Keratinocyte (primary cell): Measurements from ENCODE around the gene ELP5. TPM values are rescaled to one million over a fixed set of nuclear protein-coding genes. Genes with fewer than 3 reads are reported as not detected.

Experiments
- DNase-seq: peaks from one replicate; pipeline ENCODE4 v3.0.0-alpha.2; 2011; ENCODE audit warnings: low read depth, missing footprints, low spot score
- FAIRE-seq: peaks from 2 replicates; lab custom pipeline; 2011; peaks lifted over from hg19 to GRCh38; lab: Jason Lieb, UNC
- H2AFZ ChIP-seq: 2 replicates; pipeline ENCODE4 v1.6.0; 2012; ENCODE audit warnings: low read length, control low read depth, inconsistent platforms; ENCODE audit not compliant: control insufficient read depth
- H3K27ac ChIP-seq: 2 replicates; pipeline ENCODE4 v1.5.1; 2011; ENCODE audit warnings: low read length; ENCODE audit not compliant: control insufficient read depth, insufficient read depth
- H3K27me3 ChIP-seq: 3 replicates; pipeline ENCODE4 v1.6.0; 2011; ENCODE audit warnings: low read length; ENCODE audit not compliant: control insufficient read depth, insufficient read depth; ENCODE audit errors: extremely low read depth
- H3K36me3 ChIP-seq, 2 experiments: 2 replicates in 1 of 2; 3 replicates in 1 of 2; pipeline ENCODE4 v1.5.1; 2011; ENCODE audit warnings: low read length in 2 of 2, mild to moderate bottlenecking in 1 of 2; ENCODE audit not compliant: control insufficient read depth in 2 of 2, insufficient read depth in 2 of 2; ENCODE audit errors: extremely low read depth in 1 of 2
- H3K4me1 ChIP-seq: 3 replicates; pipeline ENCODE4 v1.5.1; 2011; ENCODE audit warnings: low read length; ENCODE audit not compliant: control insufficient read depth, insufficient read depth; ENCODE audit errors: extremely low read depth
- H3K4me2 ChIP-seq: 3 replicates; pipeline ENCODE4 v1.6.0; 2011; ENCODE audit warnings: low read depth, low read length; ENCODE audit not compliant: control insufficient read depth, insufficient read depth; ENCODE audit errors: extremely low read depth
- H3K4me3 ChIP-seq, 3 experiments: fragments of 200-600 bp in 1 of 3; sonication (generic) in 1 of 3; 2 replicates in 2 of 3; 3 replicates in 1 of 3; pipeline ENCODE4 v1.5.1; 2011 to 2016; ENCODE audit warnings: low read length in 3 of 3, mild to moderate bottlenecking in 3 of 3, control low read depth in 2 of 3, inconsistent platforms in 1 of 3, low read depth in 1 of 3, mixed read lengths in 1 of 3, mixed run types in 1 of 3, moderate library complexity in 1 of 3; ENCODE audit not compliant: control insufficient read depth in 2 of 3, insufficient read depth in 2 of 3; ENCODE audit errors: extremely low read depth in 1 of 3
- H3K79me2 ChIP-seq: 2 replicates; pipeline ENCODE4 v1.6.0; 2012; ENCODE audit warnings: low read length; ENCODE audit not compliant: control insufficient read depth, insufficient read depth
- H3K9ac ChIP-seq: 3 replicates; pipeline ENCODE4 v1.6.0; 2011; ENCODE audit warnings: low read length; ENCODE audit not compliant: control insufficient read depth, insufficient read depth; ENCODE audit errors: extremely low read depth
- H3K9me1 ChIP-seq: 3 replicates; pipeline ENCODE4 v1.6.0; 2011; ENCODE audit warnings: low read length; ENCODE audit not compliant: control insufficient read depth, insufficient read depth; ENCODE audit errors: extremely low read depth
- H3K9me3 ChIP-seq: 2 replicates; pipeline ENCODE4 v1.5.1; 2012; ENCODE audit warnings: low read depth, low read length; ENCODE audit not compliant: control insufficient read depth
- H4K20me1 ChIP-seq: 3 replicates; pipeline ENCODE4 v1.6.0; 2011; ENCODE audit warnings: low read length; ENCODE audit not compliant: control insufficient read depth, insufficient read depth; ENCODE audit errors: extremely low read depth
- EZH2 ChIP-seq: IDR thresholded peaks from one replicate; pipeline ENCODE4 v1.6.1; 2012; ENCODE audit warnings: inconsistent platforms, mild to moderate bottlenecking, low read length, moderate library complexity
- dilution Hi-C: fragments of 300-500 bp; cut with MboI; formaldehyde crosslinking; loops from one replicate; pipeline ENCODE4 v1.7.0; 2020; ENCODE audit warnings: low sequenced_read_pairs; ENCODE audit not compliant: extremely low pct_ligation_motif_present
- polyA plus RNA-seq, 5 experiments: library from polyadenylated mRNA; depleted of rRNA in 3 of 5; stranded (reverse) in 3 of 5; stranded (forward) in 1 of 5; unstranded in 1 of 5; fragments of >200 nt; gene quantifications; 1 replicate in 1 of 5; 2 replicates in 3 of 5; 3 replicates in 1 of 5; pipeline versions ENCODE4 v1.2.1 to v1.2.3, GENCODE V29; 2011 to 2012; ENCODE audit warnings: missing spikeins in 2 of 5, low read depth in 1 of 5, low replicate concordance in 1 of 5
- TF ChIP-seq, protein P1 (sequence below), 3 experiments: IDR thresholded peaks in 1 of 3; conservative IDR thresholded peaks in 1 of 3; optimal IDR thresholded peaks in 1 of 3; 2 replicates in 2 of 3; 3 replicates in 1 of 3; pipeline versions ENCODE3 to v1.5.1; 2011; ENCODE audit warnings: low read length in 3 of 3, mild to moderate bottlenecking in 3 of 3, moderate library complexity in 2 of 3, control low read depth in 1 of 3, inconsistent platforms in 1 of 3; ENCODE audit not compliant: insufficient read depth in 2 of 3; ENCODE audit errors: extremely low read depth in 1 of 3

The ELP5 gene
- polyA plus RNA-seq, 1 donor (not counting 4 experiments of a cell fraction or from before 2014, with no cell fraction given): 19.4 TPM

GRCh38 chr17:7211491-7212273 lies 40.3 kb upstream of the ELP5 start:
- dilution Hi-C loops: no loop called here
- Histone ChIP-seq H3K9me1 (no peaks in the 10 kb centered on the region), H3K4me2 (no peak overlapping the region), H3K27me3 (peaks cover 10% of the 10 kb centered on the region), H3K9ac (no peak overlapping the region), H3K36me3 (no peaks in the 10 kb centered on the region), H3K79me2 (peaks cover 4% of the 10 kb centered on the region), H2AFZ (no peak overlapping the region), H3K4me3 (no peak overlapping the region), H3K4me1 (peaks cover 14% of the 10 kb centered on the region), H3K9me3 (no peaks in the 10 kb centered on the region), H3K27ac (no peak overlapping the region), H4K20me1 (peaks cover 3% of the 10 kb centered on the region)
- no peak for DNase-seq
- TF ChIP-seq EZH2: no peak
- TF ChIP-seq, protein P1, sequence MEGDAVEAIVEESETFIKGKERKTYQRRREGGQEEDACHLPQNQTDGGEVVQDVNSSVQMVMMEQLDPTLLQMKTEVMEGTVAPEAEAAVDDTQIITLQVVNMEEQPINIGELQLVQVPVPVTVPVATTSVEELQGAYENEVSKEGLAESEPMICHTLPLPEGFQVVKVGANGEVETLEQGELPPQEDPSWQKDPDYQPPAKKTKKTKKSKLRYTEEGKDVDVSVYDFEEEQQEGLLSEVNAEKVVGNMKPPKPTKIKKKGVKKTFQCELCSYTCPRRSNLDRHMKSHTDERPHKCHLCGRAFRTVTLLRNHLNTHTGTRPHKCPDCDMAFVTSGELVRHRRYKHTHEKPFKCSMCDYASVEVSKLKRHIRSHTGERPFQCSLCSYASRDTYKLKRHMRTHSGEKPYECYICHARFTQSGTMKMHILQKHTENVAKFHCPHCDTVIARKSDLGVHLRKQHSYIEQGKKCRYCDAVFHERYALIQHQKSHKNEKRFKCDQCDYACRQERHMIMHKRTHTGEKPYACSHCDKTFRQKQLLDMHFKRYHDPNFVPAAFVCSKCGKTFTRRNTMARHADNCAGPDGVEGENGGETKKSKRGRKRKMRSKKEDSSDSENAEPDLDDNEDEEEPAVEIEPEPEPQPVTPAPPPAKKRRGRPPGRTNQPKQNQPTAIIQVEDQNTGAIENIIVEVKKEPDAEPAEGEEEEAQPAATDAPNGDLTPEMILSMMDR (optimal IDR thresholded peaks at IDR 0.05 in 1 of 3, IDR thresholded peaks at IDR 0.05 in 1 of 3, conservative IDR thresholded peaks at IDR 0.05 in 1 of 3; ENCODE audit: extremely low read depth in 1 of 3, insufficient read depth in 2 of 3, low read length in 3 of 3): no peak
- no peak for FAIRE-seq

DNA sequence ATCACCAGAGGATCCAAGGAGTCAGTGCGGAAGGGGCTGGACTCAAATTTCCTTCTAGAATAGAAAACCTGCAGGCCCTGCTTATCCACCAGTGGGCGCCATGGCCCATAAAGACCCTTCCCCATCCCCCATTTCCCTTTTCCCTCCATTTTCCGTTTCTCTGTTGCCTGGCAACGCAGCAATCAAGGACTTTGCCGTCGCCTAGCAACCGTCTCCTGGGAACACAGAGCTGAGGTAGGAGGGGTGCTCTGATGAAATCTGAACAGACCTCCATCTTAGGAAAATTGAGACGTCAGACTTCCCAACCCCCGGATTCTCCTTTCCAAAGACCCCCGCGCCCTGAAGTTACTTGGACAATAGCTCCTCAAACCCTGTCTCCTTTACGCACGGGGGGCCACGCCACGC lies 38.1 kb upstream of the ELP5 start:
- H2AFZ ChIP-seq: peak overlapping the region; percentile 22
- no peak for FAIRE-seq
- peak overlapping the region; percentile 31 to 62 (median 57) for H3K4me3 ChIP-seq
- dilution Hi-C loops: no loop called here
- H3K4me1 ChIP-seq: peaks cover 17% of the 10 kb centered on the region
- no peaks in the 10 kb centered on the region for H3K9me3 ChIP-seq
- H4K20me1 ChIP-seq: peaks cover 3% of the 10 kb centered on the region
- DNase-seq: no peak
- H3K27me3 ChIP-seq: peaks cover 10% of the 10 kb centered on the region
- peak overlapping the region; percentile 63 for H3K4me2 ChIP-seq
- peaks cover 6% of the 10 kb centered on the region for H3K79me2 ChIP-seq
- H3K9ac ChIP-seq: peak overlapping the region; percentile 28
- H3K9me1 ChIP-seq: no peaks in the 10 kb centered on the region
- no peaks in the 10 kb centered on the region for H3K36me3 ChIP-seq
- TF ChIP-seq EZH2: no peak
- TF ChIP-seq, protein P1 (optimal IDR thresholded peaks at IDR 0.05 in 1 of 3, IDR thresholded peaks at IDR 0.05 in 1 of 3, conservative IDR thresholded peaks at IDR 0.05 in 1 of 3; ENCODE audit: extremely low read depth in 1 of 3, insufficient read depth in 2 of 3, low read length in 3 of 3): peak; percentile 23 to 34 (median 33)
- H3K27ac ChIP-seq: peak overlapping the region; percentile 43
